SK-N-MC (cell line): ENCODE data around the gene SLC22A17.
"Not testable (repeated sequence)": the region's sequence is repeated elsewhere in the genome, so short reads cannot be mapped to it uniquely, and the experiment has no call there.

Experiments
- EZH2 ChIP-seq: fragments of 200-600 bp; sonication (generic); IDR thresholded peaks from one replicate; pipeline ENCODE4 v1.6.1; 2017; ENCODE audit warnings: antibody characterized with exemption
- POLR2AphosphoS5 ChIP-seq: IDR thresholded peaks from 2 replicates; pipeline ENCODE4 v1.6.1; 2012; ENCODE audit warnings: mild to moderate bottlenecking, low read depth, low read length, borderline replicate concordance

- not testable (repeated sequence) for TF ChIP-seq EZH2, POLR2AphosphoS5
Measured at GRCh38 chr14:23389871-23390270, 37.2 kb upstream of the SLC22A17 start.
